ENCODE data around the gene CHPF. TPM values are rescaled to one million over a fixed set of nuclear protein-coding genes. Genes with fewer than 3 reads are reported as not detected.

Gene CHPF
- total RNA-seq, 2 experiments from 2014 or later: 6.5 to 7.1 TPM

DNA sequence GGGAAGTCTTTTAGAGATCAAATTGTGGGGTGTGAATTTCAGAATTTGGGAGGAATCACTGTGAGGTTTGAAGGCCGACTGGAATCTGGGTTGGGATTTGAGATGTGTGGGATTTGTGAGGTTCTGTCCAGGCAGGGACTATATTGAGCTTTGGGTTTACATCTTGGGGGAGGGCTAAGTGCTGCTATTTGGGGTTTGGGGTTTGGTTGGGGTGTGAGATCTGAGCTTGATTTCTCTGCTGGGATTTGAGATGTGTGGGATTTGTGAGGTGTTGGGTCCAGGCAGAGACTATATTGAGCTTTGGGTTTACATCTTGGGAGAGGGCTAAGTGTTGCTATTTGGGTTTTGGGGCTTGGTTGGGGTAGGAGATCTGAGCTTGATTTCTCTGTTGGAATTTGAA is 44.1 kb downstream of the CHPF start:
- Histone ChIP-seq H3K9me3 (ENCODE audit: control insufficient read depth in 1 of 2, insufficient read depth in 1 of 2, low read length in 2 of 2) (peaks cover 0 to 6% of the 10 kb centered on the region in 2 experiments), H3K36me3 (ENCODE audit: insufficient read depth, low read length) (peaks cover 15% of the 10 kb centered on the region), H3K27me3 (ENCODE audit: control insufficient read depth in 1 of 2, insufficient read depth in 2 of 2, low read length in 2 of 2) (peaks cover 32% of the 10 kb centered on the region in 2 experiments), H3K27ac (ENCODE audit: low read depth in 1 of 2, low read length in 2 of 2) (no peak overlapping the region), H3K4me1 (ENCODE audit: insufficient read depth, low read length) (peaks cover 44% of the 10 kb centered on the region), H3K4me3 (ENCODE audit: low read length) (peak overlapping the region; percentile 91)
- Mint-ChIP-seq H3K4me3 (peak overlapping the region; percentile 93), H3K27ac (peak overlapping the region; percentile 63), H3K4me1 (ENCODE audit: low read depth) (peaks cover 37% of the 10 kb centered on the region), H3K9me3 (no peaks in the 10 kb centered on the region), H3K36me3 (ENCODE audit: low read depth) (peaks cover 30% of the 10 kb centered on the region), H3K27me3 (peaks cover 39% of the 10 kb centered on the region)
- TF ChIP-seq, protein P1, sequence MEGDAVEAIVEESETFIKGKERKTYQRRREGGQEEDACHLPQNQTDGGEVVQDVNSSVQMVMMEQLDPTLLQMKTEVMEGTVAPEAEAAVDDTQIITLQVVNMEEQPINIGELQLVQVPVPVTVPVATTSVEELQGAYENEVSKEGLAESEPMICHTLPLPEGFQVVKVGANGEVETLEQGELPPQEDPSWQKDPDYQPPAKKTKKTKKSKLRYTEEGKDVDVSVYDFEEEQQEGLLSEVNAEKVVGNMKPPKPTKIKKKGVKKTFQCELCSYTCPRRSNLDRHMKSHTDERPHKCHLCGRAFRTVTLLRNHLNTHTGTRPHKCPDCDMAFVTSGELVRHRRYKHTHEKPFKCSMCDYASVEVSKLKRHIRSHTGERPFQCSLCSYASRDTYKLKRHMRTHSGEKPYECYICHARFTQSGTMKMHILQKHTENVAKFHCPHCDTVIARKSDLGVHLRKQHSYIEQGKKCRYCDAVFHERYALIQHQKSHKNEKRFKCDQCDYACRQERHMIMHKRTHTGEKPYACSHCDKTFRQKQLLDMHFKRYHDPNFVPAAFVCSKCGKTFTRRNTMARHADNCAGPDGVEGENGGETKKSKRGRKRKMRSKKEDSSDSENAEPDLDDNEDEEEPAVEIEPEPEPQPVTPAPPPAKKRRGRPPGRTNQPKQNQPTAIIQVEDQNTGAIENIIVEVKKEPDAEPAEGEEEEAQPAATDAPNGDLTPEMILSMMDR (IDR thresholded peaks at IDR 0.05): no peak
- intact Hi-C loops (cut with DNase I, micrococcal nuclease): no loop called here
- ChIA-PET CTCF (interaction anchor here (2.0 to 2.2 kb wide), 2 partner anchors 11 to 30 kb away, joined by 7 to 15 read pairs; no protein-coding TSS in a partner anchor), POLR2A (interaction anchor here (1.7 to 2.2 kb wide), 2 partner anchors 44 to 111 kb away, joined by 9 to 15 read pairs; partner anchors contain the start of genes CHPF, DNPEP and TMEM198)
- ATAC-seq (ENCODE audit: poor library complexity) (no peak), DNase-seq (no peak)

GRCh38 chr2:219499058-219499307 is 44.6 kb downstream of the CHPF start:
- intact Hi-C loops (cut with DNase I, micrococcal nuclease): no loop called here
- POLR2A ChIA-PET: interaction anchor here (0.7 to 2.2 kb wide), 8 partner anchors 13 to 249 kb away, joined by 3 to 15 read pairs (median 4); partner anchors contain the start of genes CHPF, DNPEP and TMEM198
- H3K27me3 ChIP-seq (ENCODE audit: control insufficient read depth in 1 of 2, insufficient read depth in 2 of 2, low read length in 2 of 2): peaks cover 36 to 37% of the 10 kb centered on the region in 2 experiments
- peaks cover 24% of the 10 kb centered on the region for H3K36me3 Mint-ChIP-seq (ENCODE audit: low read depth)
- H3K36me3 ChIP-seq (ENCODE audit: insufficient read depth, low read length): peaks cover 10% of the 10 kb centered on the region
- TF ChIP-seq, protein P1 (IDR thresholded peaks at IDR 0.05): no peak
- DNase-seq (no peak), ATAC-seq (ENCODE audit: poor library complexity) (no peak)
- peak overlapping the region; percentile 91 for H3K4me3 ChIP-seq (ENCODE audit: low read length)
- peak overlapping the region; percentile 93 for H3K4me3 Mint-ChIP-seq
- H3K27me3 Mint-ChIP-seq: peaks cover 44% of the 10 kb centered on the region
- peaks cover 44% of the 10 kb centered on the region for H3K4me1 ChIP-seq (ENCODE audit: insufficient read depth, low read length)
- H3K4me1 Mint-ChIP-seq (ENCODE audit: low read depth): peaks cover 37% of the 10 kb centered on the region
- CTCF ChIA-PET: interaction anchor here (0.7 to 2.2 kb wide), 4 partner anchors 11 to 98 kb away, joined by 4 to 15 read pairs (median 8); no protein-coding TSS in a partner anchor
- H3K9me3 Mint-ChIP-seq: no peaks in the 10 kb centered on the region
- peaks cover 0 to 6% of the 10 kb centered on the region in 2 experiments for H3K9me3 ChIP-seq (ENCODE audit: control insufficient read depth in 1 of 2, insufficient read depth in 1 of 2, low read length in 2 of 2)
- H3K27ac ChIP-seq (ENCODE audit: low read depth in 1 of 2, low read length in 2 of 2): peak overlapping the region in 1 of 2 donors; percentile 45
- peak overlapping the region; percentile 63 for H3K27ac Mint-ChIP-seq

DNA sequence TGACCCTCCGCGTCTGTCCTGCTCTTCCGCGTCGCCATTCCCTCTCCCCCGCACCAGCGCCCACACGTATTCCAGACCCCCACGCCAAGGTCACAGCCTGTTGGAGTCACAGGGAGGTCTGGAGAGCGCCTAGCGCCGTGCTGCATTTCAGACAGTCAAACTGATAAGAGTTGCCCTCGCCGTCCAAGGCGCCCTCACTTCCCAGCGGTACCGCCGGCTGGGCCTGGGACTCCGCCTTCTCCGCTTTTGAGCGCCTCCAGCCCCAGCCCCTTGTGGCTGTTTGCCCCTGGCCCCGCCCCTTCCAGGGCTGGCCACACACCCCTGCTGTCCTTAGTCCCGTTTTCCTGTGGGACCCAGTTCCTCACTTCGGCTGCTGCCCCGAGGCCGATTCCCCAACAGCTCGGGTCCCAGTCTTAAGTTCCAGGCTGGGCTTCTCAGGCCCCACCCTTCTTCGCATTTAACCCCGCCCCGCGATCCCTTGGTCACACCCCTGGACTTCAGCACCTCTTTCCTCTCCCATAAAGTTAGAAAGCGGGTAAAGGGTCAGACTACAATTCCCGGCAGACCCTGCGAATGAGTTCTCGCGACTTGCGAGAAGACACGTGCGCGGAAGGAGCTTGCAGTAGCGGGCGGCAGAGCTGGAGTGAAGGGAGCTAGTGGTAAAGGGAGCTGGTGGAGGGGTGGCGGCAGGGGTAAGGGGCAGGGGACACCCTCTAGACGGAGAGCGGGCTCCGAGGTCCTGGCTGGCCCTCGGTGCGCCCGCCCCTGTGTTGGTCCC is 45.1 kb downstream of the CHPF start, which contains the start of gene GMPPA:
Gene GMPPA (plus strand): TSS at position 612 of the 778 bp plus-strand sequence. CDS start 1,085 bp downstream, outside the sequence.
- intact Hi-C loops (cut with DNase I, micrococcal nuclease): no loop called here
- H3K27me3 ChIP-seq (ENCODE audit: control insufficient read depth in 1 of 2, insufficient read depth in 2 of 2, low read length in 2 of 2): peaks cover 40 to 43% of the 10 kb centered on the region in 2 experiments
- H3K4me3 Mint-ChIP-seq: peak within 1 kb of the TSS; percentile 93
- peaks cover 0 to 6% of the 10 kb centered on the region in 2 experiments for H3K9me3 ChIP-seq (ENCODE audit: control insufficient read depth in 1 of 2, insufficient read depth in 1 of 2, low read length in 2 of 2)
- no peaks in the 10 kb centered on the region for H3K9me3 Mint-ChIP-seq
- H3K36me3 Mint-ChIP-seq (ENCODE audit: low read depth): peaks cover 19% of the 10 kb centered on the region
- ATAC-seq (ENCODE audit: poor library complexity): peak; percentile 94
- ChIA-PET POLR2A (interaction anchor here (0.6 to 2.2 kb wide), 11 partner anchors 12 to 249 kb away, joined by 3 to 15 read pairs (median 4); partner anchors contain the start of genes CHPF, DNPEP, SPEG and TMEM198), CTCF (interaction anchor here (0.7 to 2.2 kb wide), 4 partner anchors 12 to 99 kb away, joined by 4 to 15 read pairs (median 8); no protein-coding TSS in a partner anchor)
- H3K27ac ChIP-seq (ENCODE audit: low read depth in 1 of 2, low read length in 2 of 2): peak within 1 kb of the TSS in 1 of 2 donors; percentile 45
- peak; percentile 82 to 97 (median 88) for DNase-seq
- peaks cover 9% of the 10 kb centered on the region for H3K36me3 ChIP-seq (ENCODE audit: insufficient read depth, low read length)
- H3K27ac Mint-ChIP-seq: peak within 1 kb of the TSS; percentile 63
- peaks cover 44% of the 10 kb centered on the region for H3K4me1 ChIP-seq (ENCODE audit: insufficient read depth, low read length)
- peak within 1 kb of the TSS; percentile 91 for H3K4me3 ChIP-seq (ENCODE audit: low read length)
- peaks cover 49% of the 10 kb centered on the region for H3K27me3 Mint-ChIP-seq
- peaks cover 37% of the 10 kb centered on the region for H3K4me1 Mint-ChIP-seq (ENCODE audit: low read depth)
- TF ChIP-seq, protein P1 (IDR thresholded peaks at IDR 0.05): no peak

Data from CD4-positive, alpha-beta T cell (primary cell).